HG03460 (cell line): ENCODE results near the gene UGDH.
A peak's percentile ranks its signal among the peaks of the same experiment; 100 is the strongest.

Source experiments
- ATAC-seq: cut with Tn5 transposase; IDR thresholded peaks from one replicate; pipeline ENCODE4 v1.9.1; 2021; ENCODE audit not compliant: unreplicated experiment

Gene UGDH

DNA sequence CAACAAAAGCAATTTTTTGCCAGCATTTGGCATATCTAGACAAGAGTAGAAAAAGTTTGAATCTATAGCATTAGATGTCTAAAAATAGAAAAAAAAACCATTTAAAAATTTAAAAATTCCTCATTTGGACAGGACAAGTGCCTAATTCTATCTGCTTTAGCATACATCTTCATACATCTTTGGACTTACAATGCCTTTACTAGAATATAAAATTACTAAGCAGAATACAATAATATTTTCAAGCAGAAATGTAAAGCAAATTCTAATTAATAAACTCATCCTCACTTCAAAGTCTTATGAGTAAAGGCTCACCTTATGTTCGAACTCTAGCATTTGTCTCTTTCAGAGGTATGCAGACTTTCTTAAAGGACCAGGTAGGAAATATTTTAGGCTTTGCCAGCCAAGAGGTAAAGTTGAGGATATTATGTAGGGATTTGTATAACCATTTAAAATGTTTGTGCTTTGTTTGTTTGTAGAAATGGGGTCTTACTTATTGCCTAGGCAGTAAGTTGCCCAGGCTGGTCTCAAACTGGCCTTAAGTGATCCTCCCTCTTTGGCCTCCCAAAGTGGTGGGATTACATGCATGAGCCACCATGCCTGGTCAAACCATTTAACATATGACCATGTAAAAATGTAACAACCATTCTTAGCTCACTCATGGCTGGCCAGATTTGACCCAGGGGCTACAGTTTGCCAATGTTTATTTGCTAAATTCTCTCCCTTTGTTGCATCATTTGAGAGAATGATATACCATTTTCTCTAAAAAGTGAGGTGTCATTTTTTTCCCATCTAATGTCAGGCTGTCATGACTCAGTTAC, 29.1 kb downstream of the UGDH start:
- no peak for ATAC-seq

DNA sequence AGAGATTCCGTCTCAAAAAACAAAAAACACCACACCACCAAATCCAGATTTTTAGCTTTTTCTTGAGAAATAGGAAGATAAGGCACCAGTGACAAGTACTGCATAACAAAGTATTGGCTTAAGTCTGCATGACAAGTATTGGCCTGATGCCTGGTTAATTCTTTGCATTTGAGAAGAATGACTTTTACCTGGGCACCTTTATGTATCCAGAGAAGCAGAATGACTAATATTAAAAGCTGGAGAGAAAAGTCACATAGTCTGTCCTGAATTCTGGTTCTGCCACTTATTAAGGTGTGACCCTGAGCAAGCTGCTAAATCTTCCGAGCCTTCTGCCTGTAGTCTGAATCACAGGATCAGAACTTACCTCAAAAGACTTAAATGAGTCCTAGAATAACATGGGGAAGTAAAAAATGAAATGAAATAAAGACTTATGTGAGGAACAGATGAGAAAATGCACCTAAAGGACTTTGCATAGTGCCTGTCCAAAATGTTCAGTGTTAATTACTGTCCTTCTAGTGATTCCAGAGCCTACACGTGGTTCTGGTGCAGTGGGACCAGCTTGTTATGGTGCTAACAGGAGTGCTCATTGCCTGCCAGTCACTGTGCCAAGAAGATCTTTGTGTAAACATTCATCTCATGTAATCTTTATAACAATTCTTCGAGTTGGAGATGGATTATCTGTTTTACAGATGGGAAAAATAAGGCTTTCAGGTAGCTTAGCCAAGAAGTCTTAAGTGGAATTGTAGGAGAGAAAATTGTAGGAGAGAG, 31.6 kb downstream of the UGDH start:
- no peak for ATAC-seq

DNA sequence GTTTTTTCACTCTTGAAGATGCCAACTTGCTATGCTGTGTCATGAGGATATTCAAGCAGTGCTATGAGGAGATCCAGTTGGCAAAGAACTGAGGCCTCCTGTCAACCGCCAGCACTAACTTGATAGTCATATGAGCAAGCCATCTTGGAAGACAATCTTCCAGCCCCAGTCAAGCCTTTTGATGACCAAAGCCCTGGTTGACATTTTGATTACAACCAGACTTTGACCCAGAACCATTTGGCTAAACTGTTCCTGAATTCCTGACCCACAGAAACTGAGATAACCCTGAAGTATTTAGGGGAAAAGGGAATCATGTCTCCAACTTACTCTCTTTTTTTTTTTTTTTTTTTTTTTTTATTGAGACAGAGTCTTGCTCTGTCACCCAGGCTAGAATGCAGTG, 32.9 kb downstream of the UGDH start:
- no peak for ATAC-seq

- ATAC-seq: no peak
Measured at GRCh38 chr4:39490322-39490721, 36.9 kb downstream of the UGDH start.

DNA sequence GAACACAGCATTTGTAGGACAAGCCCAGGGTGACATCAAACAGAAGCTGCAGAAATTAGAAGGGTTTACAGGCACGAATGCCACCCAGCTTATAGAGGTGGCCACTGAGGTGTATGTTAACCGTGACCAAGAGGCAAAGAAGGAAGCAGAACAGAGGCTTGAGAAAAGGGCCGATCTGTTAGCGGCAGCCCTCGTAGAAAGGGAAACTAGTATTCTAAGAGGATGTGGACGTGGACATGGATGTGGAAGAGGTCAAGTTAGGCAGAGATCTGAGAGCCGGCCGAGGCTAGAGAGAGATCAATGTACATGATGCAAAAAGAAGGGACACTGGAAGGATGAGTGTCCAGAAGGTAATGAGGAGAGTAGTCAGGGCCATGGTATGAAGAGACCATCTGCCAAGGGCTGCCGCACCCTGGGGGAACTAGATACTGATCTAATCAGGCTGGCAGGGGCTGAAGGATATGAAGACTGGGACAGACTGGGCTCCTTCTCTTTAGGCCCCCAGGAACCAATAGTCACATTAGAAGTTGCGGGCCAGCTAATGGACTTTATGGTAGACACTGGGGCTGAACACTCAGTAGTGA, 40.9 kb downstream of the UGDH start:
- ATAC-seq: no peak

- ATAC-seq: no peak
Measured at GRCh38 chr4:39484582-39485272, 42.5 kb downstream of the UGDH start.

- no peak for ATAC-seq
Measured at GRCh38 chr4:39480902-39481695, 46.1 kb downstream of the UGDH start.

DNA sequence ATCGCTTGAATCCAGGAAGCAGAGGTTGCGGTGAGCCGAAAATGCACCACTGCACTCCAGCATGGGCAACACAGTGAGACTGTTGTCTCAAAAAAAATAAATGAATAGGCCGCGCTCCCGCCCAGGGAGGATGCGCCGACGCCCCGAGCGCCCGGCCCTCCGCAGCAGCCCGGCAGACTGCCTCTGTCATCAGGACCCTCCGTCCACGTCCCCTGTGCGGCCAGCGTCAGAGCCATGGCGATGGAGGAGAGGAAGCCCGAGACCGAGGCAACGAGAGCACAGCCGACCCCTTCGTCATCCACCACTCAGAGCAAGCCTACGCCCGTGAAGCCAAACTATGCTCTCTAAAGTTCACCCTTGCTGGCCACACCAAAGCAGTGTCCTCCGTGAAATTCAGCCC, 47.0 kb downstream of the UGDH start:
- no peak for ATAC-seq

DNA sequence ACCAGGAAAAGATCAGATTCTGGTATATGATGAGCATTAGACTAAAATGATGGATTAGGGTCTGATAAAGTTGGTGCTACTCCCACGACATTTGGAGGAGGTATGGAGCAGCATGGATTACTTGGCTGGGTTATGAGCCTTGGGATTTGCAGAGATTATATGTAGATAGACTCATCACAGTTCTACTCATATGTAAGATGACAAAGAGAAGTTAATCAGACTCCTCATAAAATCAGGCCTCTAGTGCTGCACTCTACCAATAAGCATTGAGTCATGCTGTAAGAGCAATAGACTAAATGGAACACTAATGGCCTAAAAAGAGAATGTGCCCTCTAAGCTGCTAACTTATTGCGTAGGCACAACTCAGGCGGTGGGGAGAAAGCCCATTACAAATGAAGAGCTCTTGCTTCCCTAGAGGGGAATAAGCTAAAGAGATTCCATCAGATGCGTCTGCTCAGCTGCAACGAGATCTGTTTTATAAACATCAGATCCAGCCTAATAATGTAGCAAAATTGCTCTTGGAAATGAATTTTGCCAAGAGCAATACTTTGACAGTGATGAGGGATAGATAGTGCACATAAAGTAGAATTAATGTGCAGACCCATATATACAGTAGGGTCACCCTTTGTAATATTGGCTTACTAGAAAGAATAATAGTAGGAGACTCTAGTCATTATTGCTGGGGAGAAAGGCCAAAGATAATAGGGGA, 50.9 kb downstream of the UGDH start:
- ATAC-seq: no peak

DNA sequence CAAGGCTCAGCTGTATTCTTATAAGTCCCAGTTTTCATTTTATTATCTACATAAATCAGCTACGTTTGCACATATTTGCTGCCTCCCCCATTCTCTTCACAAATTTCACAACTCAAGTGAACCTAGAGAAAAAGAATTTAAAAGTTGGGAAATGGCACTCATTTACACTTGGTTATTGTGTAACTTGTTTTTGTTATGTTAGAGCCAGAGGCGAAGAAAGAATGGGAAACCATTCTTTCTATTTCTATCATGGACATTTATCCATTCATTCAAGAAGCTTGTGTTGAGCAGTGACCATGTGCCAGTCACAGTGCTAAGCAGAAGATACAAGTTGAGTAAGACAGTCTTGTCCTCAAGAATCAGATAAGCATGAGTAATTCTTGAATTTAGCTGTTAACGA, 54.8 kb downstream of the UGDH start:
- no peak for ATAC-seq

DNA sequence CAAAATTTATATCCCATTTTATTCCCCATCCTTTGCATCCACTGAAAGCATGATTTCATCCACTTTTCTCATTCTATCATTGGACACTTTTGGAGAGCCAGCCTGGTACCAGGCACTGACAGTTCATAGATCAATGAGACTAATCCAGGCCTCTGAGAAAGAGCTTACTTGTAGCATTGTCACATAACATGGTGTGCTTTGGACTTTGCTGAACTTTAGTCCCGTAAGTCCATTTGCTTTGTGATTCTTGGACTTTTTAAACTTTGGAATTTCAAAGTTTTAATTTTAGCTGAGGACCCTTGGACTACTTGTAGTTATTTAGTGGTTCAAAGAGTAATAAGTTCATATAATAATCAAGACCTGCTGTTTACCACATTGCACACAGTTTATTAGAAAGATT, 56.8 kb downstream of the UGDH start:
- ATAC-seq: no peak

DNA sequence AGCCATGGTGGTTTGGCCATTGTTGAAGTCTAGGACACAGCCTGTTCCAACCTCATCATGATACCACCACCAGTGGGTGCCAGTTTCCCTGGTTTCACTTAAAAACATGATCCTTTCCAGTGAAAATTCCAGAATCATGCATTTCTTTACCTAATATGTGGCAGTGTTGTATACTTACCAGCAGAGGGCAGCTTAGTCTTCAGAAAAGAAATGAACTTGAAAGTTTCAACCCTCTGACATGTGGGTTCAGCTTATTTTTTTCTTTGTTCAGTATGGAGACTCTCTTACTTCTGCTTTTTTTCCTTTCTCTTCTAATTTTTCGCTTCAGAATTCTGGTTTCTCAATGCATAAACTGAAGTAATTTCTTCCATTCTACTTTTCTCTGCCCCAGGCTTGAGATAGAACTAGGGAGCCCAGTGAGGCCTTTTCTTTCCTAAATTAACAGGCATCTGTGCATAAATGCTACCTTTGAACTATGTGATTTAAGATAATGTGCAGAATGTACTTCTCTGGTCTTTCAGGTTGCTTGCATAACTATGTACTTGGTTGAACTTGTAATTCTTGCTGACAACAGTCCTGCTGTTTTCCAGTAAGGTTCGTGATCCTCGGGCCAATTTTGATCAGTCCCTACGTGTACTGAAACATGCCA, 57.7 kb downstream of the UGDH start:
- peak; percentile 80 for ATAC-seq

DNA sequence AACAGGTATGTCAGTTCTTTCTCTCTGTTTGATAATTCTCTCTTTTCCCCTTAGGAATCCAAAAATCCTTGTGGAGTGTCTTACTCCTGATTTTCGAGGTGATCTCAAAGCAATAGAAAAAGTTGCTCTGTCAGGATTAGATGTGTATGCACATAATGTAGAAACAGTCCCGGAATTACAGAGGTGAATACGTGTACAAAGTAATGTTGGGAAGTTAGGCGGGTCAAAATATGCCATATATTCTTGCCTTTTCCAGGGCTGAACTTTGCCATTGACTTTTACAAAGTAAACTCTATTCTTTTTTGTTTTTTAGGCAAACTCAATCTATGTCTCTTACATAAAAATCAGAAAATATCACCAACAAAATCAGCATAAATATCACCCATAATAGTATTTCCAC, 59.8 kb downstream of the UGDH start:
- no peak for ATAC-seq

- no peak for ATAC-seq
Measured at GRCh38 chr4:39466747-39467146, 60.5 kb downstream of the UGDH start.

DNA sequence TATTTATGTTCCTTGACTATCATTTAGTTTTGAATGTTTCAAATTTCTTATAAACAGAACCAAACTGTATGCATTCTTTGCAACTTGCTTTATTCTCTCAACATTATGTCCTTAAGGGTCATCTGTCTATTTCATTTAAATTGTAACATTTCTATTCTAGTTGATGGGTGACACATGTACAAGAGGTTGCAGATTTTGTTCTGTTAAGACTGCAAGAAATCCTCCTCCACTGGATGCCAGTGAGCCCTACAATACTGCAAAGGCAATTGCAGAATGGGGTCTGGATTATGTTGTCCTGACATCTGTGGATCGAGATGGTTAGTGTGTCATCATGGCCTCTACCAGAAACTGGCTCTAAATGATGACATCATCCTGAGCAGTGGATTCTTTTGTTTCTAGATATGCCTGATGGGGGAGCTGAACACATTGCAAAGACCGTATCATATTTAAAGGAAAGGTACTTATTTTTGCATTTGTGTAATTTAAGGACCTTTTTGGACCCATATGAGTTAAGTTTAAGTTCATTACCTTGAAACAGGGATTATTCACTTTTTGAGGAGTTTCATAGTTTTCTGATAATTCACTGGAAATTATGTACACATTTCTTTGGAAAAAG, 62.2 kb downstream of the UGDH start:
- no peak for ATAC-seq

GRCh38 chr4:39458505-39459300, 68.5 kb downstream of the UGDH start, which contains the start of the genes LIAS and RPL9:
Gene LIAS, plus strand, starts transcription at chr4:39459056. Its CDS starts 62 bp downstream, at chr4:39459118.
Gene RPL9, minus strand, starts transcription at chr4:39458922. Its CDS starts 483 bp downstream, at chr4:39458439.
- ATAC-seq: peak; percentile 74

DNA sequence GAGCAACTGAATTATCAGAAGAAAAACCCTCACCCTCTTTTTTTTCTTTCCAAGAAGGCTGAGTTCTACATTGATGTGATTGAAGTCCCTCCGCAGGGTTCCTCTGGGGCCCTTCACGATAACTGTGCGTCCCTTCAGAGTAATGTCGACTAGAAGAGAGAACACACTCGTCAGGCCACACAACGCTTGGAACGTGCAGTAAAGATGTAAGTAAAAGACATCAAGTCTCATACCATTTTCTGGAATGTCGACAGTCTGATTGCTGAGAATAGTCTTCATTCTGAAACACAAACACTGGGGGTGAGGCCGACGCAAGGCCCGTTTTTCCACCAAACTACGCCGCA, 69.1 kb downstream of the UGDH start:
- ATAC-seq: peak; percentile 4
